CD14-positive monocyte (primary cell): ENCODE measurements around the gene SLU7. TPM values are rescaled to one million over a fixed set of nuclear protein-coding genes. Genes with fewer than 3 reads are reported as not detected.

Experiments used
- DNase-seq, 3 donors: peaks; one replicate each; pipeline ENCODE4 v3.0.0-alpha.2; 2011 to 2022
- H2AFZ ChIP-seq: 2 replicates; pipeline ENCODE4 v1.6.0; 2012; ENCODE audit warnings: mild to moderate bottlenecking, low read depth, low read length, inconsistent platforms; ENCODE audit not compliant: insufficient read depth, poor library complexity, severe bottlenecking
- H3K27ac ChIP-seq, 2 donors: 1 replicate in 1 of 2; 2 replicates in 1 of 2; pipeline ENCODE4 v1.5.1; 2012 to 2013; ENCODE audit warnings: low read length in 2 of 2, control low read depth in 1 of 2, inconsistent platforms in 1 of 2, low read depth in 1 of 2, mild to moderate bottlenecking in 1 of 2
- H3K27me3 ChIP-seq, 2 donors: one replicate each; pipeline versions ENCODE4 v1.6.0 to v1.6.1; 2011 to 2013; ENCODE audit warnings: low read length in 2 of 2; ENCODE audit not compliant: control insufficient read depth in 2 of 2, insufficient read depth in 2 of 2
- H3K36me3 ChIP-seq, 2 donors: replicated peaks in 1 of 2; 1 replicate in 1 of 2; 2 replicates in 1 of 2; pipeline versions ENCODE4 v1.5.1 to v1.6.1; 2012 to 2013; ENCODE audit warnings: low read length in 2 of 2, control low read depth in 1 of 2, inconsistent platforms in 1 of 2, mild to moderate bottlenecking in 1 of 2; ENCODE audit not compliant: insufficient read depth in 2 of 2, control insufficient read depth in 1 of 2
- H3K4me1 ChIP-seq, 2 donors: 1 replicate in 1 of 2; 2 replicates in 1 of 2; pipeline versions ENCODE4 v1.5.1 to v1.6.1; 2012 to 2013; ENCODE audit warnings: low read length in 2 of 2, control low read depth in 1 of 2, inconsistent platforms in 1 of 2, mild to moderate bottlenecking in 1 of 2, moderate library complexity in 1 of 2; ENCODE audit not compliant: insufficient read depth in 2 of 2, control insufficient read depth in 1 of 2
- H3K4me2 ChIP-seq: replicated peaks from 2 replicates; pipeline ENCODE3; 2012; ENCODE audit warnings: low read length, moderate library complexity, mild to moderate bottlenecking; ENCODE audit not compliant: poor library complexity, severe bottlenecking; ENCODE audit errors: extremely low read depth
- H3K4me3 ChIP-seq, 3 experiments: fragments of 200-600 bp in 1 of 3; sonication (generic) in 1 of 3; replicated peaks in 1 of 3; 1 replicate in 2 of 3; 2 replicates in 1 of 3; pipeline ENCODE4 v1.5.1; 2011 to 2013; ENCODE audit warnings: low read length in 3 of 3, mild to moderate bottlenecking in 3 of 3, control low read depth in 2 of 3, low read depth in 2 of 3, inconsistent platforms in 1 of 3, moderate library complexity in 1 of 3
- H3K79me2 ChIP-seq: 2 replicates; pipeline ENCODE4 v1.6.0; 2012; ENCODE audit warnings: mild to moderate bottlenecking, control low read depth, inconsistent platforms, low read length, moderate library complexity; ENCODE audit not compliant: insufficient read depth
- H3K9ac ChIP-seq: 2 replicates; pipeline ENCODE4 v1.6.0; 2017; ENCODE audit warnings: low read length, mild to moderate bottlenecking; ENCODE audit not compliant: insufficient read depth, poor library complexity, severe bottlenecking
- H3K9me3 ChIP-seq, 2 donors: replicated peaks in 1 of 2; 1 replicate in 1 of 2; 2 replicates in 1 of 2; pipeline versions ENCODE4 v1.5.1 to v1.6.1; 2012 to 2013; ENCODE audit warnings: low read length in 2 of 2, control low read depth in 1 of 2; ENCODE audit not compliant: control insufficient read depth in 1 of 2, insufficient read depth in 1 of 2
- H4K20me1 ChIP-seq: 2 replicates; pipeline ENCODE4 v1.6.0; 2012; ENCODE audit warnings: mild to moderate bottlenecking, low read length, control low read depth, moderate library complexity; ENCODE audit not compliant: insufficient read depth
- H3K27ac Mint-ChIP-seq, 7 donors: one replicate each; pipeline ENCODE4 v1.8.0; 2020; ENCODE audit warnings: mild to moderate bottlenecking in 7 of 7, mixed read lengths in 7 of 7, moderate library complexity in 6 of 7, inconsistent platforms in 2 of 7
- H3K27me3 Mint-ChIP-seq, 3 donors: one replicate each; pipeline ENCODE4 v1.8.0; 2021 to 2022; ENCODE audit warnings: low read depth in 3 of 3, mild to moderate bottlenecking in 3 of 3, mixed read lengths in 3 of 3, moderate library complexity in 3 of 3, inconsistent platforms in 1 of 3
- H3K36me3 Mint-ChIP-seq, 2 donors: one replicate each; pipeline ENCODE4 v1.8.0; 2020; ENCODE audit warnings: mixed read lengths in 2 of 2, inconsistent platforms in 1 of 2, mild to moderate bottlenecking in 1 of 2
- H3K4me1 Mint-ChIP-seq: one replicate; pipeline ENCODE4 v1.8.0; 2020; ENCODE audit warnings: mild to moderate bottlenecking, mixed read lengths
- H3K4me3 Mint-ChIP-seq, 2 donors: one replicate each; pipeline ENCODE4 v1.8.0; 2020; ENCODE audit warnings: mild to moderate bottlenecking in 2 of 2, mixed read lengths in 2 of 2, moderate library complexity in 1 of 2
- H3K9me3 Mint-ChIP-seq, 7 donors: one replicate each; pipeline ENCODE4 v1.8.0; 2020 to 2022; ENCODE audit warnings: mixed read lengths in 7 of 7, mild to moderate bottlenecking in 6 of 7, moderate library complexity in 6 of 7, inconsistent platforms in 2 of 7
- WGBS: methylation state at CpG from one replicate; pipeline ENCODE4 v1.1.5; 2013; ENCODE audit warnings: missing lambda C conversion rate; ENCODE audit not compliant: insufficient coverage; 5-methylcytosine and 5-hydroxymethylcytosine counted together
- intact Hi-C, 2 donors: fragments of 100-400 bp; cut with micrococcal nuclease; formaldehyde crosslinking; loops; one replicate each; pipeline versions ENCODE4 v1.15.0 to v1.15.1; 2023
- polyA plus RNA-seq, 3 donors: library from polyadenylated mRNA; depleted of rRNA in 1 of 3; unstranded in 2 of 3; stranded (reverse) in 1 of 3; fragments of 300-500 nt in 2 of 3; fragments of >200 nt in 1 of 3; fragmentation: Illumina TruSeq in 2 of 3; gene quantifications; 1 replicate in 2 of 3; 2 replicates in 1 of 3; pipeline ENCODE4 v1.2.3, GENCODE V29; 2012 to 2021
- TF ChIP-seq, protein P1 (sequence below): fragments of 200-600 bp; IDR thresholded peaks from one replicate; pipeline ENCODE4 v1.8.0; 2022; ENCODE audit warnings: antibody characterized with exemption, mild to moderate bottlenecking

Gene SLU7
- polyA plus RNA-seq, 3 donors = 38.4 to 61.6 (median 42.3) TPM

DNA sequence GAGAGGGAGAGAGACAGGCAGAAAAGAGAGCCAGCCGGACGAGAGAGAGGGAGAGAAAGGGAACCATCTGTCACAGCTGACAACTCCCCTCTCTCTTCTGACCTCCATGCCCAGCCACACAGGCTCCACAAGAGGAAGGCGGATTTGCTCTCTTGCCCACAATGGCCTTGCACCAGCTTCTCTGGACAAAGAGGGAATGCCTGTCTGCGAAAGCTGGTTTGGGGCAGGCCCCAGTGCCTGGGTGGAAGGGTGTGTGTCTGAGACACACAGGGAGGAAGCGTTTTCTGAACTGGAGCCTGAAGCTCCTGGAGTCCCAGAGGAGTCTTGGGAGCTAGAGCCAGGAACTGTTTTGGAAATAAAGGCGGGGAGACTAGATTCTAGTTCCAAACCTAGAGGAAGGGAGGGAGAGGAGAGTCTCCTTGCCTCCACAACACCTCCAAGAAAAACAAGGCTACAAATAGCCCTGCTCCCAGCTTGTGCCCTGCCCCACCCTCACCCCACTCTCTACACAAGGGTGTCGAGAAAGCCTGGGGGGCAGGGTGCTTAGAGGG, 60.9 kb downstream of the SLU7 start:
- H3K4me1 Mint-ChIP-seq = peaks cover 2% of the 10 kb centered on the region
- Histone ChIP-seq H3K79me2 (no peaks in the 10 kb centered on the region), H3K27ac (no peak overlapping the region), H2AFZ (no peak overlapping the region), H3K9me3 (no peaks in the 10 kb centered on the region), H3K4me3 (no peak overlapping the region), H3K4me1 (no peaks in the 10 kb centered on the region), H4K20me1 (no peaks in the 10 kb centered on the region), H3K27me3 (no peaks in the 10 kb centered on the region), H3K9ac (no peak overlapping the region), H3K36me3 (no peaks in the 10 kb centered on the region), H3K4me2 (no peak overlapping the region)
- no peak for DNase-seq
- no peak overlapping the region for H3K27ac Mint-ChIP-seq
- peaks cover 0 to 6% (median 0%) of the 10 kb centered on the region in 3 donors for H3K27me3 Mint-ChIP-seq
- H3K9me3 Mint-ChIP-seq = no peaks in the 10 kb centered on the region
- no peak overlapping the region for H3K4me3 Mint-ChIP-seq
- no peaks in the 10 kb centered on the region for H3K36me3 Mint-ChIP-seq
- TF ChIP-seq, protein P1, sequence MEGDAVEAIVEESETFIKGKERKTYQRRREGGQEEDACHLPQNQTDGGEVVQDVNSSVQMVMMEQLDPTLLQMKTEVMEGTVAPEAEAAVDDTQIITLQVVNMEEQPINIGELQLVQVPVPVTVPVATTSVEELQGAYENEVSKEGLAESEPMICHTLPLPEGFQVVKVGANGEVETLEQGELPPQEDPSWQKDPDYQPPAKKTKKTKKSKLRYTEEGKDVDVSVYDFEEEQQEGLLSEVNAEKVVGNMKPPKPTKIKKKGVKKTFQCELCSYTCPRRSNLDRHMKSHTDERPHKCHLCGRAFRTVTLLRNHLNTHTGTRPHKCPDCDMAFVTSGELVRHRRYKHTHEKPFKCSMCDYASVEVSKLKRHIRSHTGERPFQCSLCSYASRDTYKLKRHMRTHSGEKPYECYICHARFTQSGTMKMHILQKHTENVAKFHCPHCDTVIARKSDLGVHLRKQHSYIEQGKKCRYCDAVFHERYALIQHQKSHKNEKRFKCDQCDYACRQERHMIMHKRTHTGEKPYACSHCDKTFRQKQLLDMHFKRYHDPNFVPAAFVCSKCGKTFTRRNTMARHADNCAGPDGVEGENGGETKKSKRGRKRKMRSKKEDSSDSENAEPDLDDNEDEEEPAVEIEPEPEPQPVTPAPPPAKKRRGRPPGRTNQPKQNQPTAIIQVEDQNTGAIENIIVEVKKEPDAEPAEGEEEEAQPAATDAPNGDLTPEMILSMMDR = no peak
- intact Hi-C loops = no loop called here
- 86% methylated on average over 1 of the region's 7 CpGs for WGBS

DNA sequence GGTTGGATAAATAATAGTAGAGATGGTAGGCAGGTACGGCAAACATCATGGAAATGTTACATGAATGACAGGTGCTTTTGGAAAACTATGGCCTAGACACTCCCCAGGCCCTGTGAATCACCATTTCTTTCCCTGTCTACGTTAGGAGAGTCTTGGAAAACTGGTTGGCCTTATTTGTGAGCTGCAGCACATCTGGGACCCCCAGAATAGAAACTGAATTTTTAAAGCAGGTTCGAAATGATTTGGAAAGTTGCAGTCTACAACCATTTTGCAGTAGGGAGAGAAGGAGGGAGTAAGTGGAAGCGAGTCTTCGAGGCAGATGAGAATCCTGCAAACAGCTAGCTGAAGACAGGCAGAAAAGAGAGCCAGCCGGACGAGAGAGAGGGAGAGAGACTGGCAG, 61.5 kb downstream of the SLU7 start:
- Mint-ChIP-seq H3K4me3 (no peak overlapping the region), H3K9me3 (peaks cover 0 to under 1% (median 0%) of the 10 kb centered on the region in 7 donors)
- intact Hi-C loops = no loop called here

More for the DNA sequence above, 61.5 kb downstream of the SLU7 start:
- Histone ChIP-seq H3K4me2 (no peak overlapping the region), H3K36me3 (no peaks in the 10 kb centered on the region), H3K4me3 (no peak overlapping the region), H3K27me3 (no peaks in the 10 kb centered on the region), H3K27ac (no peak overlapping the region), H2AFZ (no peak overlapping the region), H3K9ac (no peak overlapping the region), H3K79me2 (no peaks in the 10 kb centered on the region), H3K9me3 (no peaks in the 10 kb centered on the region), H3K4me1 (no peaks in the 10 kb centered on the region), H4K20me1 (no peaks in the 10 kb centered on the region)
- TF ChIP-seq, protein P1 = no peak
- peaks cover 2% of the 10 kb centered on the region for H3K4me1 Mint-ChIP-seq
- H3K27me3 Mint-ChIP-seq = peaks cover 0 to 6% (median 0%) of the 10 kb centered on the region in 3 donors
- 78% methylated on average over 5 of the region's 7 CpGs for WGBS
- DNase-seq = no peak
- no peak overlapping the region for H3K27ac Mint-ChIP-seq
- H3K36me3 Mint-ChIP-seq = no peaks in the 10 kb centered on the region
